Effector memory CD4-positive, alpha-beta T cell (primary cell): ENCODE data around the gene TBKBP1.

Source experiments
- DNase-seq, 3 donors: peaks; one replicate each; pipeline ENCODE4 v3.0.0-alpha.2; 2020
- H3K27ac ChIP-seq: 2 replicates; pipeline ENCODE4 v1.7.0; 2013; ENCODE audit warnings: mild to moderate bottlenecking, low read length, moderate library complexity; ENCODE audit not compliant: insufficient read depth, poor library complexity, severe bottlenecking
- H3K27me3 ChIP-seq: replicated peaks from 2 replicates; pipeline ENCODE4 v1.7.0; 2013; ENCODE audit warnings: mild to moderate bottlenecking, low read length; ENCODE audit not compliant: insufficient read depth, control insufficient read depth, poor library complexity, severe bottlenecking
- H3K36me3 ChIP-seq: 2 replicates; pipeline ENCODE4 v1.7.0; 2013; ENCODE audit warnings: mild to moderate bottlenecking, low read length, moderate library complexity; ENCODE audit not compliant: control insufficient read depth, insufficient read depth
- H3K4me1 ChIP-seq: 2 replicates; pipeline ENCODE4 v1.7.0; 2013; ENCODE audit warnings: low read length, mild to moderate bottlenecking; ENCODE audit not compliant: control insufficient read depth, insufficient read depth, poor library complexity, severe bottlenecking
- H3K4me3 ChIP-seq: 2 replicates; pipeline ENCODE4 v1.7.0; 2013; ENCODE audit warnings: low read length, low read depth, mild to moderate bottlenecking; ENCODE audit not compliant: insufficient read depth, poor library complexity, severe bottlenecking
- H3K9me3 ChIP-seq: 2 replicates; pipeline ENCODE4 v1.7.0; 2013; ENCODE audit warnings: mild to moderate bottlenecking, low read length, moderate library complexity; ENCODE audit not compliant: control insufficient read depth
- total RNA-seq, 3 donors: gene quantifications; one replicate each; lab custom pipeline; 2026; lab: John Stamatoyannopoulos, UW

The TBKBP1 gene, protein sequence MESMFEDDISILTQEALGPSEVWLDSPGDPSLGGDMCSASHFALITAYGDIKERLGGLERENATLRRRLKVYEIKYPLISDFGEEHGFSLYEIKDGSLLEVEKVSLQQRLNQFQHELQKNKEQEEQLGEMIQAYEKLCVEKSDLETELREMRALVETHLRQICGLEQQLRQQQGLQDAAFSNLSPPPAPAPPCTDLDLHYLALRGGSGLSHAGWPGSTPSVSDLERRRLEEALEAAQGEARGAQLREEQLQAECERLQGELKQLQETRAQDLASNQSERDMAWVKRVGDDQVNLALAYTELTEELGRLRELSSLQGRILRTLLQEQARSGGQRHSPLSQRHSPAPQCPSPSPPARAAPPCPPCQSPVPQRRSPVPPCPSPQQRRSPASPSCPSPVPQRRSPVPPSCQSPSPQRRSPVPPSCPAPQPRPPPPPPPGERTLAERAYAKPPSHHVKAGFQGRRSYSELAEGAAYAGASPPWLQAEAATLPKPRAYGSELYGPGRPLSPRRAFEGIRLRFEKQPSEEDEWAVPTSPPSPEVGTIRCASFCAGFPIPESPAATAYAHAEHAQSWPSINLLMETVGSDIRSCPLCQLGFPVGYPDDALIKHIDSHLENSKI
- total RNA-seq: 10.0 to 23.8 (median 20.5) reads per million in 3 donors

DNA sequence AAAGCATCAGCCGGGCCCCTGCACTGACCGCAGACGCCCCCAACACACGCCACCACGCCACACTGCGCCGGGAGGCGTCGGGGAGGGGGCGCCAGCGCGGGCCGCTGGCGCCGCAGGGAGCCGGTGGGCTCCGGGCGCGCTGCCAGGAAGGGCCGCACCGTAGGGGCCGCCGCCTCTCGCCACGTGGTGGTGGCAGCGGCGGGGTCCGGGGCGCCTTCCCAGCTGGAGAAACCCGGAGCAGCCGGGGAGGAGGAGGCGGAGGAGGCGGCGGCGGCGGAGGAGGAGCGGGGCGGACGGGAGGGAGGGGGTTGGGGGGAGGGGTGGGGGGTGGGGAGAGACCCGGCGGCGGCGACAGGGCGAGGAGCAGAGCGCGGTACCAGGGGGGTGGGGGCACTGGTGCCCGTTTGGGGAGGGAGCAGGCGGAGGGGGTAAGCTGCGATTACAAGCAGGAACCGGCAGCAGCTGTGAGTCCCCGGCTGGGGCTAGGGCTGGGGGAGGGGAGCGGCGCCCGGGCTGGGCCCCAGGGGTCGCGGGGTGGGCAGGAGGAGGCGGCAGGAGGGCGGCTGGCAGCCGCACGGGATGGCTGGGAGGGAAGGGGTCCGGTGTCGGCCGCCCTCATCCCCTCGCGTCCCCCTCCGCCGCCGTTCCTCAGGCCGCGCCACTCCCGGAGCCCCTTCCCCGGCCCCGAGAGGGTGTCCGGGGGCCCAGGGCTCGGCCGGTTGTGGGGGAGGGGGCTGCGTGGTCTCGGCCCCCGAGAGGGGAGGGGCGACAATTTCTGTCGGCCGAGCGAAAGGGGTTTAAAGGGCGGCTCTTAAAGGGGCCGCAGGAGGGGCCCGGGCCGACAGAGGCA, at the start of gene TBKBP1:
Gene TBKBP1 (plus strand): TSS at position 431 of the 850 bp plus-strand sequence. CDS start 1,952 bp downstream, outside the sequence.
- peak in 2 of 3 donors; percentile 36 to 37 for DNase-seq
- Histone ChIP-seq H3K9me3 (no peaks in the 10 kb centered on the region), H3K4me3 (peak within 1 kb of the TSS; percentile 89), H3K36me3 (no peaks in the 10 kb centered on the region), H3K27me3 (no peaks in the 10 kb centered on the region), H3K4me1 (peaks cover 17% of the 10 kb centered on the region), H3K27ac (peak within 1 kb of the TSS; percentile 48)

DNA sequence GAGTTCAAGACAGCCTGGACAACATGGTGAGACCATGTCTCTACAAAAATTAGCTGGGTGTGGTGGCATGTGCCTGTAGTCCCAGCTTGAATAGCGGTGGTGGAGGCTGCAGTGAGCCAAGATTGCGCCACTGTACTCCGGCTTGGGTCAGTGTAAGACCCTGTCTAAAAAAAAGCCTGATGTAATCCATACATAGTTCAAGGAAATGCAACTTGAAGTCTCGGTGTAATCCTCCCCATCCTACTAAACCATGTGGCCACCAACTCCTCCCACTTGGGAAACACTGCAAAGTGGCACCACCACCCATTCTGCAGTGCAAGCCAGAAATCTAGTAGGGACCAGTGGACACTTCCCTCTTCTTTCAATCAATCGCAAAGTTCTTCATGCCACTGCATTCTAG, 49.6 kb upstream of the TBKBP1 start:
- Histone ChIP-seq H3K27me3 (no peaks in the 10 kb centered on the region), H3K4me1 (peaks cover 7% of the 10 kb centered on the region), H3K9me3 (no peaks in the 10 kb centered on the region), H3K4me3 (no peak overlapping the region), H3K36me3 (no peaks in the 10 kb centered on the region), H3K27ac (no peak overlapping the region)
- no peak for DNase-seq

DNA sequence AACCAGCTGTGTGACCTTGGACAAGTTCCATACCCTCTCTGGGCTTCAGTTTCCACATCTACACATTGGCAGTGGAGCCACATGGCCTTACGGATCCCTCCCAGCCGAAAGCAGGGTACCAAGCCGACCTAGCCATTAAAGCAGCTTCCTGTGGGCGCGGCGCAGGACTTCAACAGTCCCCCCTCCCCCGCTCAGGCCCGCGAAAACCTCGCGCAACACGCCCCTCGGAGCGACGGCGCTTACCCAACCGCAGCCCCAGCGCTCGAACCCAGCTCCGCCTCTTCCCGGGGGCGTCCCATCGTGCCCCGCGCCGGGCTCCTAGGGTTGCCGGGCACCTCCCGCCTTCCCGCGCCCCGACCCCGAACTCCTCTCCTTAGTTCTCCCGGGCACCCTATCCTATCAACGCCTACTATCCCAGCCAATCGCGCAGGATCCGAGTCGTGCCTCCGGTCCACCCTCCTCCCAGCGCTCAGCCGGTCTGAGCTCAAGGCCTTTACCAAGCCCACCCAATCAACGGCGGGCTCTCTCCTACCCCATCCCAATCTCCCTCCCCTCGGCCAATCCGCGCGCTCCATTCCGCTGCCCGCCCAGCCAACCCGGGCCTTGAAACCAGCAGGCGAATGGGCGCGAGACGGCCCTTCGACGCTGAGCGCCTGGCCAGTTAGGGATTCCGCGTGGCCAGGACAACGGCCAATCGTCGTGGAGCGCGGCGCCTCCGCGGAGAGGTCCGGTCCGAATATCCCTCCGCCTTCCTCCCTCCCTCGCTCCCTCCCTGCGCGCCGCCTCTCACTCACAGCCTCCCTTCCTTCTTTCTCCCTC, 44.6 kb upstream of the TBKBP1 start, which contains the start of gene KPNB1:
Gene KPNB1 (plus strand): TSS at position 767 of the 819 bp plus-strand sequence. CDS start 326 bp downstream, outside the sequence.
- Histone ChIP-seq H3K27me3 (no peaks in the 10 kb centered on the region), H3K27ac (peak within 1 kb of the TSS; percentile 71), H3K36me3 (peaks cover 17% of the 10 kb centered on the region), H3K4me3 (peak within 1 kb of the TSS; percentile 79), H3K9me3 (no peaks in the 10 kb centered on the region), H3K4me1 (peaks cover 19% of the 10 kb centered on the region)
- peak; percentile 97 to 98 (median 98) for DNase-seq

DNA sequence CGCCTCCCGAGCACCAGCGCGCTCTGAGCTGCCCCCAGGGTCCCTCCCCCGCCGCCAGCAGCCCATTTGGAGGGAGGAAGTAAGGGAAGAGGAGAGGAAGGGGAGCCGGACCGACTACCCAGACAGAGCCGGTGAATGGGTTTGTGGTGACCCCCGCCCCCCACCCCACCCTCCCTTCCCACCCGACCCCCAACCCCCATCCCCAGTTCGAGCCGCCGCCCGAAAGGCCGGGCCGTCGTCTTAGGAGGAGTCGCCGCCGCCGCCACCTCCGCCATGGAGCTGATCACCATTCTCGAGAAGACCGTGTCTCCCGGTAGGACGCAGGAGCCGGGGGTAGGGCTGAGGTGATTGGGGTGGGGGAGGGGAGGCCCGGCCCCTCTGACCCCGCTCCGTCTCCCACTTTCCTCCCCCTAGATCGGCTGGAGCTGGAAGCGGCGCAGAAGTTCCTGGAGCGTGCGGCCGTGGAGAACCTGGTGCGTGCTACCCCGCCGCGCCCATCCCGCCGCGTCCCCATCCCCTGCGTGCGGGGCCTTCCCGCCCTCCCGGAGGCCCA, 43.9 kb upstream of the TBKBP1 start:
- Histone ChIP-seq H3K4me1 (peaks cover 24% of the 10 kb centered on the region), H3K27ac (peak overlapping the region; percentile 71), H3K9me3 (no peaks in the 10 kb centered on the region), H3K36me3 (peaks cover 24% of the 10 kb centered on the region), H3K27me3 (no peaks in the 10 kb centered on the region), H3K4me3 (peak overlapping the region; percentile 79)
- peak in 2 of 3 donors; percentile 26 to 45 for DNase-seq

DNA sequence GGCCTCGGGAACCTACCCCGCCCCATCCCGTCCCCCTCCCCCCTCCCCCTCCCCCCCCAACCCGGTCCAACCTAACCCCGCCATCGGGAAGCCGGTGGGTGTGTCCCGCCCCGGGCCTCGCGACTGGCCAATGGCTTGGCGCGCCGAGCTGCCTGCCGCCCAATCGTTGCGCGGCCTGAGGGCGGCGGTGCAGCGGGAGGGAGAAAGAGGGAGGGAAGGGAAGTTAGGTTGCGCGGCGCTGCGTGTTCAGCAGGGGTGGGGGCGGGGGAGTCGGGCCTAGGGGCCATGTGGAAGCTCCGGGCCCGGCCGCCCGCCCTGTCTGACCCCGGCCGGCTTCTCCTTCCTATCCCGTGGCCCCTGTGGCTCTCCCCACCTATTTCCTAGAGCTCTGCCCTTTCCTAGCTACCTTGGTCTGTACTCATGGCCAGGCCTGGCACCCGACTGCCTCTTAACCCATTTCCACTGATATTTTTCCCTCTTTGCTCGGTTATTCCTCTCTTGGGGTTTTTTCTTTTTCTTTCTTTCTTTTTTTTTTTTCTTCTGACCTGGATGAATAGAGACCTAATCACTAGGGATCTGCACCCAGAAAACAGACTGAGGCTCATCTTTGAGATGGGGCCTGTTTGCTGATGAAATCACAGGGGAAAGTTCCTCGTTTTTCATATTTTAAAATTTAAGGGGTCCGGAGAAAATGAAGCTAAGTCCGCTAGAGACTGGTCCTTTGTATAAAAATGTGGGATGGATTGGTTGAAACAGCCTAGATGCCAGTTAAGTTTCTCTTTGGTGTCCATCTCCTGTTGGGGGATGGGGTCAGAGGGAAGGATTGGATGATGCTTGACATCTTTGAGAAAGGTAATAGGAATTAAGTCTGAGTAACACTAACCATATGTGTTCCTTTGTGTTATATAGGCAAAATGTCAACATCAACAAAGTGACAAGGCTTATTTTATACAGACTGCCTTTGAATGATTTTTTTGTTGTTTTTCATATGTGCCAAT, 43.1 kb upstream of the TBKBP1 start:
- H3K27me3 ChIP-seq: no peaks in the 10 kb centered on the region
- peaks cover 24% of the 10 kb centered on the region for H3K4me1 ChIP-seq
- H3K9me3 ChIP-seq: no peaks in the 10 kb centered on the region
- peak overlapping the region; percentile 79 for H3K4me3 ChIP-seq
- H3K36me3 ChIP-seq: peaks cover 31% of the 10 kb centered on the region
- peak; percentile 82 to 86 (median 83) for DNase-seq
- H3K27ac ChIP-seq: peak overlapping the region; percentile 71

DNA sequence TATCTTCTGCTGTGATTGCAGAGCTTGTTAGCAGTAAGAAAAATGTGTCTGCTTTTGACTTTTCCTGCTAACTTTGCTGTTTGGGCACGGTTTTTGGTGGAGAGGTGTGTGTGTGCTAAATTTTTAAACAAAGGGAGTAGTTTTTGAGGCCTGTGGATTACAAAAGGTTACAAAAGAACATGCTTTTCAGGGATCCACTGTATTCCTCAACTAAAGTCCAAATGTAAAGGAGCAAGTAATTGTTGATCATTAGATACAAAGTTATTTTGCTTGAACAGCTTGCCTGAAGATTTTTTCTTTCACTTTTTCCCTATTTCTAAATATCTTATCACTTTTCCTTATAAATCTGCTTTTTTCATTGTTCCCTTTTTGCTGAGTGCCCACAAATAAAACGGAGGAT, 42.3 kb upstream of the TBKBP1 start:
- H3K36me3 ChIP-seq: peaks cover 40% of the 10 kb centered on the region

DNA sequence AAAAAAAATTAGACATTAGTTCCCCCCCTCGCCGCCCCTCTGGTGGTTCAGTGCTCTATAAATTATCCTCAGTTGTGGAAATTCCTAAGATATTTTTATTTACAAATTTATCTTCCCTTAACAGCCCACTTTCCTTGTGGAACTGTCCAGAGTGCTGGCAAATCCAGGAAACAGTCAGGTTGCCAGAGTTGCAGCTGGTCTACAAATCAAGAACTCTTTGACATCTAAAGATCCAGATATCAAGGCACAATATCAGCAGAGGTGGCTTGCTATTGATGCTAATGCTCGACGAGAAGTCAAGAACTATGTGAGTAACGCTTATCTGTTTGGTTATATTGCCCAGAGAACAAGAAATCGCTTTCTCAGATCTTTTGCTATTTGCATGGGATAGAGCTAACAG, 41.4 kb upstream of the TBKBP1 start:
- peak overlapping the region; percentile 23 for H3K27ac ChIP-seq
- H3K4me3 ChIP-seq: no peak overlapping the region
- DNase-seq: no peak
- no peaks in the 10 kb centered on the region for H3K27me3 ChIP-seq
- no peaks in the 10 kb centered on the region for H3K9me3 ChIP-seq
- peaks cover 24% of the 10 kb centered on the region for H3K4me1 ChIP-seq
- peaks cover 49% of the 10 kb centered on the region for H3K36me3 ChIP-seq

More for the DNA sequence above, 42.3 kb upstream of the TBKBP1 start:
- H3K27ac ChIP-seq: peak overlapping the region; percentile 62
- no peaks in the 10 kb centered on the region for H3K27me3 ChIP-seq
- H3K4me3 ChIP-seq: no peak overlapping the region
- no peak for DNase-seq
- no peaks in the 10 kb centered on the region for H3K9me3 ChIP-seq
- H3K4me1 ChIP-seq: peaks cover 24% of the 10 kb centered on the region

DNA sequence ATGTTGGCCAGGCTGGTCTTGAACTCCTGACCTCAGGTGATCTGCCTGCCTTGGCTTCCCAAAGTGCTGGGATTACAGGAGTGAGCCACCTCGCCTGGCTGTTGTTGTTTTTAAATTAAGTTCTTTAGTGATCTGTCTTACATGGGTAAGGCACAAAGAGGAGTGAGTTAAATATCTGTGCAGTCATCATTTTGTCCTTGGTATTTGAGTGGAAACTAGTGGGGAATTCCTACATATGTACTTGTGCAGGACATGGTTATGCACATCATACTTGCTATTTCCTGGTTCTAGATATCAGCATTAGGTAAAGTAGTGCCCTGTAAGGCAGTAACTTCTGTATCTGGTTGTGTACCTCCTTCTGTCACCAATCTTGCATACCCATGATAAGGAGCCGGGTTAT, 40.5 kb upstream of the TBKBP1 start:
- no peaks in the 10 kb centered on the region for H3K9me3 ChIP-seq
- DNase-seq: no peak
- H3K36me3 ChIP-seq: peaks cover 58% of the 10 kb centered on the region
- H3K4me1 ChIP-seq: peaks cover 21% of the 10 kb centered on the region
- no peaks in the 10 kb centered on the region for H3K27me3 ChIP-seq
- no peak overlapping the region for H3K27ac ChIP-seq
- no peak overlapping the region for H3K4me3 ChIP-seq
